HL-60 (cell line): ENCODE measurements around the gene TMEFF1.

Source experiments
- DNase-seq, 2 experiments: peaks; one replicate each; pipeline ENCODE4 v3.0.0-alpha.2; 2010 to 2020; ENCODE audit warnings: low read depth in 1 of 2, low spot score in 1 of 2
- H3K27ac ChIP-seq: fragments of 250-450 bp; sonication (Bioruptor Pico); replicated peaks from 2 replicates; pipeline ENCODE4 v1.5.1; 2020; ENCODE audit warnings: mild to moderate bottlenecking, moderate library complexity
- H3K27me3 ChIP-seq: fragments of 250-450 bp; sonication (Bioruptor Pico); 2 replicates; pipeline ENCODE4 v1.5.1; 2021; ENCODE audit warnings: mild to moderate bottlenecking, moderate library complexity; ENCODE audit not compliant: insufficient read depth, poor library complexity, severe bottlenecking
- H3K4me3 ChIP-seq: replicated peaks from 2 replicates; pipeline ENCODE4 v1.5.1; 2011; ENCODE audit warnings: mild to moderate bottlenecking, control low read depth, low read length; ENCODE audit not compliant: insufficient read depth
- CTCF ChIP-seq: IDR thresholded peaks from one replicate; pipeline ENCODE4 v1.5.1; 2011; ENCODE audit warnings: low read length, control low read depth, inconsistent platforms; ENCODE audit not compliant: insufficient read depth
- GABPA ChIP-seq: IDR thresholded peaks from 2 replicates; pipeline ENCODE4 v1.6.1; 2012; ENCODE audit warnings: low read depth
- POLR2AphosphoS5 ChIP-seq: IDR thresholded peaks from 2 replicates; pipeline ENCODE4 v1.6.1; 2012; ENCODE audit warnings: low read depth
- REST ChIP-seq: IDR thresholded peaks from 2 replicates; pipeline ENCODE4 v1.6.1; 2012; ENCODE audit warnings: low read depth; ENCODE audit not compliant: insufficient replicate concordance
- SPI1 ChIP-seq: IDR thresholded peaks from 2 replicates; pipeline ENCODE4 v1.6.1; 2012; ENCODE audit warnings: low read depth, mild to moderate bottlenecking, borderline replicate concordance

TMEFF1 gene

GRCh38 chr9:100498592-100498991 lies 25.6 kb downstream of the TMEFF1 start:
- Histone ChIP-seq H3K27ac (no peak overlapping the region), H3K4me3 (no peak overlapping the region), H3K27me3 (no peaks in the 10 kb centered on the region)
- TF ChIP-seq SPI1 (no peak), POLR2AphosphoS5 (no peak), CTCF (no peak), GABPA (no peak), REST (no peak)
- DNase-seq, result no peak

- no peak overlapping the region for H3K27ac ChIP-seq
- no peak overlapping the region for H3K4me3 ChIP-seq
- DNase-seq, result no peak
- TF ChIP-seq GABPA, result no peak
- no peak for TF ChIP-seq SPI1
- TF ChIP-seq REST, result no peak
- no peak for TF ChIP-seq POLR2AphosphoS5
- no peak for TF ChIP-seq CTCF
- no peaks in the 10 kb centered on the region for H3K27me3 ChIP-seq
Observed at GRCh38 chr9:100499460-100499859, 26.5 kb downstream of the TMEFF1 start.

- no peak overlapping the region for H3K27ac ChIP-seq
- H3K4me3 ChIP-seq, result no peak overlapping the region
- TF ChIP-seq SPI1 (no peak), GABPA (no peak), CTCF (no peak), POLR2AphosphoS5 (no peak), REST (no peak)
- DNase-seq, result no peak
- H3K27me3 ChIP-seq, result no peaks in the 10 kb centered on the region
Observed at GRCh38 chr9:100499866-100500265, 26.9 kb downstream of the TMEFF1 start.
